COLO829 (cell line): ENCODE data around the gene MLPH.

Experiments
- DNase-seq: peaks from one replicate; pipeline ENCODE4 v3.0.0; 2012; ENCODE audit warnings: low spot score

Gene MLPH

GRCh38 chr2:237602409-237602808 is 115.4 kb downstream of the MLPH start:
- no peak for DNase-seq

DNA sequence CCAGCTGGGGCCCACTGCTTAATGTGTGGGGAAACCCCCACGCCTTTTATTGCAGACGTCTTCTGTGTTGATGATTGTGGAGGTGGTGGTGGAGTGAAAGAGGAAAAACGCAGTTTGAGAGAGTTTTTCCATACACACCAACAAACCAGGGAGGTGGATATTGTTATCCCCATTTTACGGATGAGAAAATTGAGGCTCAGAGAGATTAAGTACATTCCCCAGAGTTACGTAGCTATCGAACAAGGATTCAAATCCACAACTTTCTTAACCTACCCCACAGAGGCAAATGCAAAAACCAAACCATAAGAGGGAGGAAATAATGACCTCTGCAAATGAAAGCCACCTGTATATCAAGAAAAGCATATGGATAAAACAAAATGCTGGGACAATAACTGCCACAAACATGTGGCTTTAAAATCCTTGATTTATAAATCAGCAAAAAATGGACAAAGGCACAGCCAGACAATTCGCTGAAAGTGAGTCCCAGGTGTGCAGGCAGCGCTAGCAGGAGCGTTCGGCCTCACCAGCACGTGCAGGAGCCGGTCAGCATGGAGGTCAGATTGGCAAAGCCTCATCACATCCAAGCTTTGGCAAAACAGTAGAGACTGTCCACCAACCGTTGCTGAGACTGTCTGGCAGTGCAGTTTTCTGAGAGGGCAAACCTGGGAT is 116.1 kb downstream of the MLPH start:
- no peak for DNase-seq

- peak; percentile 96 for DNase-seq
Measured at GRCh38 chr2:237603718-237604362, 116.8 kb downstream of the MLPH start.

- DNase-seq: no peak
Measured at GRCh38 chr2:237604391-237604790, 117.3 kb downstream of the MLPH start.
